ENCODE measurements around the gene NR3C2. TPM values are rescaled to one million over a fixed set of nuclear protein-coding genes. Genes with fewer than 3 reads are reported as not detected.
"Not testable (repeated sequence)": the region's sequence is repeated elsewhere in the genome, so short reads cannot be mapped to it uniquely, and the experiment has no call there.

The NR3C2 gene
- total RNA-seq, 2 experiments from 2014 or later, result 3.1 to 3.3 TPM

DNA sequence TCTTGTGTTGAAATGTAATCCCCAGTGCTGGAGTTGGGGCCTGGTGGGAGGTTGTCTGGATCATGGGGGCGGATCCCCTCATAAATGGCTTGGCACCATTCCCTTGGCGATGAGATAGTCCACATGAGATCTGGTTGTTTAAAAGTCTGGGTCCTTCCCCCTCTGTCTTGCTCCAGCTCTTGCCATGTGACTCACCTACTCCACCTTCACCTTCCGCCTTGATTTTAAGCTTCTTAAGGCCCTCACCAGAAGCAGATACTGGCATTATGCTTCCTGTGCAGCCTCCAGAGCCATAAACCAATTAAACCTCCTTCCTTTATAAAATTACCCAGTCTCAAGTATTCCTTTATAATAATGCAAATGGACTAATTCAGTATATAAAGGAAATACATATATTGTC lies 111.5 kb downstream of the NR3C2 start:
- ChIA-PET POLR2A (no interaction called here), CTCF (no interaction called here)

- ChIA-PET POLR2A (no interaction called here), CTCF (no interaction called here)
These were observed 112.1 kb downstream of the NR3C2 start for GRCh38 chr4:148330161-148330560.

DNA sequence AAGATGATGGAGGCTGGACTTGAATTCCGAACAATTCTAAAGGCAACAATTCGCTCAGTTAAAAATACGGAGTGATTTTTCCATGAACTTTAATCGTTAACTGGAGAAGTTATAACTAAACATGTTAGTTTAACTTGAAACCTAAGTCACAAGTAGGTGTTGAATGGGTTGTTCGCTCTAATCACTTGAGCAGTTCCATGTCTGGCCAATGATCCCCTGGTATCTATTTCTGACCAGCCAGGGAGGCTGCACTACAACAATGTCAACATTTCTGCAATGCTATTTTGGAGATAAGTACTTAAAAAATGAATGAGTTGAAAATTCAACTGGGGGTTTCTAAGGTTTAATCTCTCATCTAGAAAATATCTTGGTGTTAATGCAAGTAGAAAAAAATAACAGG lies 112.5 kb downstream of the NR3C2 start:
- ChIA-PET POLR2A (no interaction called here), CTCF (no interaction called here)

DNA sequence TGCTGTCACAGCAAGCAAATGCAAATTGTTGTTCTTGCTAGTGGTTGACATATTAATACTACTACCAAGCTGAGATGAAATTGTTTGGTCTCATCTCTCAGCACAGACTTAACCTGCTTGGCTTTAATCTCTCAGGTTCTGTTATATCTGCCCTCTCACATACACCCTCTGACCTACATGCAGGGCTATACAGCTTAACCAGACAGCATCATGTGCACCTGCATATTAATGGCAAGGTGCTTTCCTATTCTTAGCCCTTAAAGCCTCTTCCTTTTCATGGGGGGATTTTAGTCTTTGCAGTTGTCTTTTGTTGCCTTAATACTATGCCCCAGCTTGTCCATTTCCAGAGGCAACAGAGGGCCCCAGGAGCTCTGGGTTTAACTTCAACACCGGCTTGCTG lies 114.5 kb downstream of the NR3C2 start:
- POLR2A ChIA-PET, result no interaction called here
- CTCF ChIA-PET, result interaction anchor here (1.0 kb wide), 1 partner anchor 74 kb away, joined by 4 read pairs; no protein-coding TSS in a partner anchor

DNA sequence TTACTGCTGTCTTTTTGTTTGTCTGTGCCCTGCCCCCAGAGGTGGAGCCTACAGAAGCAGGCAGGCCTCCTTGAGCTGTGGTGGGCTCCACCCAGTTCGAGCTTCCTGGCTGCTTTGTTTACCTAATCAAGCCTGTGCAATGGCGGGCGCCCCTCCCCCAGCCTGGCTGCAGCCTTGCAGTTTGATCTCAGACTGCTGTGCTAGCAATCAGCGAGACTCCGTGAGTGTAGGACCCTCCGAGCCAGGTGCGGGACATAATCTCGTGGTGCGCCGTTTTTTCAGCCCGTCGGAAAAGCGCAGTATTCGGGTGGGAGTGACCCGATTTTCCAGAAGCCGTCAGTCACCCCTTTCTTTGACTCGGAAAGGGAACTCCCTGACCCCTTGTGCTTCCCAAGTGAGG lies 118.9 kb downstream of the NR3C2 start:
- CTCF ChIA-PET, POLR2A ChIA-PET: not testable (repeated sequence)

DNA sequence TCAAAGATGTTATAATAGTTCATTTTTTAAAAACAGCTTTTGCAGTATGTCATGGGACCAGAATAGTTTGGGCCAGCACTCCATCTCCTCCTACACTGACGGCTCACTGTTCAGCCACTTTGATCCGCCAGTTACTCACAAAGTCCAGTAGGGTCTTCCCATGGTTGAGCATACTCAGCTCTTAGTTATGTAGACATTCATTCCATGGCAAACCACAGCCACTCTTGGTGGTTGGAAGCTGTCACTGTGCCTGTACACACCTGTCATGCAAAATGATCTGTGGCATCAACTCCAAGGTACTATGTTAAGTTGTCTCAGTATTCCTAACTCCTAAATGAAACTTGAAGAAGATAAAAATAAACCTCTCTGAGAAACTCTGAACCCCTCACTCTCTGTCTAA lies 127.2 kb downstream of the NR3C2 start:
- ChIA-PET POLR2A (no interaction called here), CTCF (no interaction called here)

- CTCF ChIA-PET, result no interaction called here
- POLR2A ChIA-PET, result no interaction called here
These were observed 129.2 kb downstream of the NR3C2 start for GRCh38 chr4:148312956-148313490.

- CTCF ChIA-PET, result no interaction called here
- POLR2A ChIA-PET, result no interaction called here
These were observed 130.7 kb downstream of the NR3C2 start for GRCh38 chr4:148311526-148311925.

DNA sequence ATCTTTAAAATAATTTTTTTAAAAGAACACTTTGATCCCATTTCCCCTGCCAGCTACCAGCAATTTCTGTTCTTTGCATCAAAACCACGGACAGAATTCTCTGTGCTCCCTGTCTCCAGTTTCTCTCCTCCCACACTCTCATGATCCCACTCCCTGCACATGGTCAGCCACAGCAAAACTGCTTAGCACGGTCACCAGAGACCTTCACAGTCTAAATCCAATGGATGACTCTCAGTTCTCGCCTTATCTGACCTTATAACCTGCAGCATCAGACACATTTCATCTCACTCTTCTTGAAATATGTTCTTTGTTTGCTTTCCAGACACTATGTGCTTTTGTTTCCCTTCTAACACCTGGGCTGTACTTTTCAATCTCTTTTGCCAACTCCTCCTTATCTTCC lies 131.5 kb downstream of the NR3C2 start:
- ChIA-PET POLR2A (no interaction called here), CTCF (no interaction called here)

DNA sequence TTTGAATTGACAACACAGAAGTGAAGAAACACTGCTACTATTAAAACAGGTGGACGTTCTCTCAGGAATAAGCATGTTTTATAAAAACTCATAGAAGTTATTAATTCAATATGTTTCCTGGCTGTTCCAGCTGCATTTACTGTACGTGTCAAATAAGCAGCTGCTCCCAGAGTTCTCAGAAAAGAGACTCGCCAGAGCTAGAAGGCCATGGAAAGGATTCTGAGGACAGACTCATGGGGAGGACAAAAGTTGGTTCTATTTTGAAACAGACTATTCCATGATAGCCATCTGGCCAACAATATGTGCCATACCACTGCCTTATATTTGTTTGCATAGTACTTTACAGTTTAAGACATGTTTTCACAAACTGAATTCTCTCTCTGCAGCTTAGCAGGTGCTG lies 136.5 kb downstream of the NR3C2 start:
- ChIA-PET CTCF (interaction anchor here (0.7 kb wide), 1 partner anchor 442 kb away, joined by 3 read pairs; no protein-coding TSS in a partner anchor), POLR2A (no interaction called here)

- ChIA-PET CTCF (no interaction called here), POLR2A (no interaction called here)
These were observed 139.8 kb downstream of the NR3C2 start for GRCh38 chr4:148302416-148302815.

- ChIA-PET POLR2A (no interaction called here), CTCF (no interaction called here)
These were observed 141.3 kb downstream of the NR3C2 start for GRCh38 chr4:148300877-148301276.

DNA sequence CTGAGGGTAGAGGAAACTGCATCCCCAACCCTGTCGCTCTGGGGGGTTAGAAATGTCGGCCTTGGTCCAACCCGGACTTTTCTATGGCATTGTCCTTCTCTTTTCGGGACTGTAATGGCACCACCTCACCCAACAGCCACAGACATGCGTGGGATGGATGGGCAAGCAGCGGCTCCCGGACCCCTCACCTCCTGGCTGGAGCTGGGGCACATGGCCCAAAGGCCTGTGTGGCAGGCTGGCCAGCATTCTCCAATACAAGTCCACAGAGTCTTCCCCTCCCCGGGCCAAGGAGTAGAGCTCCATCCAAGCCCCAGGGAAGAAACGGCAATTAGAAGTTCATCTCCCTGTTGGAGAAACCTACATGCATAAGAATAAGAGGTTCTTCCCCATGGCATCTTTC lies 142.9 kb downstream of the NR3C2 start:
- ChIA-PET CTCF (no interaction called here), POLR2A (interaction anchor here (0.6 kb wide), 1 partner anchor 612 kb away, joined by 3 read pairs; no protein-coding TSS in a partner anchor)

DNA sequence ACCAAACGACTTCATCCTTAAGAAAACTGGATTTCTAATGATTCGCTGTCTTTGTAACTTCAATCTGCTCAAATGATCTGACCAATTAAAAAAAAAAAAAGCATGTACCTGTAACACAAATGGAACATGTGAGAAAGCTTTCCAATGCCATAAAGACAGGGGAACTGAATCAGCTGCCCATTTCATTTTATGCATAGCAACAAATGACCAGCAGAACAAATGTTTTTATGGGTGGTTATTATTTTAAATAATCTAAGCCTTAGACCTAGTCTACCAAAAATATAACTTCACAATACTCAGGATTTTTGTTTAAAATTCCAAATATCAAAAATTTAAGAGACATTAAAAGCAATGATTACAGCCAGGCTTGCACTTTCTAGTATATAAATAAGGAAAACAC lies 145.7 kb downstream of the NR3C2 start:
- ChIA-PET POLR2A (no interaction called here), CTCF (no interaction called here)

DNA sequence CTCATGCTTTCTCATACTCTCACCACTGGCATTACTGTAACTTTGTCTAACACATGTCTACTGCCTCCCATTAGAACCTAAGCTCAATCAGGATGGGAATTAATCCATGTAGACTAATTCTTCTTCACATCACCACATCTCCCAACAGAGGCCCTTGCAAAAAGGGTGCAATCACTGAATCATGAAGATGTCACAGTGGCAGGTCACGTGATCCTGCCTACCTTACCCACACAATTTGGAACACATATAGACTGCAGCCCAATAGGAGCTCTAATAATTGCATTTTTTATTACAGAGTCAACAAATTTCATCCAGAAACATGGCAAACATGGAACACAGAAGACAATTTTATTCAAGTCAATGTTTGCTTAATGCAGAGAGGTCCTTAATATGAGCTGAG lies 146.6 kb downstream of the NR3C2 start:
- ChIA-PET CTCF (interaction anchor here (0.6 to 1.2 kb wide), 2 partner anchors 11 to 25 kb away, joined by 3 read pairs; no protein-coding TSS in a partner anchor), POLR2A (no interaction called here)

GRCh38 chr4:148293571-148293970 lies 148.6 kb downstream of the NR3C2 start:
- ChIA-PET POLR2A (no interaction called here), CTCF (interaction anchor here (1.2 kb wide), 1 partner anchor 14 kb away, joined by 4 read pairs; no protein-coding TSS in a partner anchor)

DNA sequence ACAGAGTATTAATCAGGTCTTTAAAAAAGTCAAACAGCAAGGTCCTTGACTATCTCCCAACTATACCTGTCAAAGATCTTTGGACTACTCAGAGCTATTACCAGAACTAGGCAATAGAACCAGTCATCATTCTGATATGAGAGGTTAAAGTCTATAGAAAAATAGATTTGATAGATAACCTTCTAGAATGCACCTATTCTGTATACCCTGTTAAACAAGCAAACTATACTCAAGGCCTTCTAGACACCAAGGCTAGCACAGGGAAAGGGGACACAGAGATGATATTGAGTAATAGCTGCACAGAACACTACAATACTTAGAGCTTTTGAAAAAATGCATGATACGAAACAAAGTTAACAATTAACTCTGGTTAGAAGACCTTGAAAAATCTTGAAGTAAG lies 149.5 kb downstream of the NR3C2 start:
- ChIA-PET POLR2A (no interaction called here), CTCF (no interaction called here)

DNA sequence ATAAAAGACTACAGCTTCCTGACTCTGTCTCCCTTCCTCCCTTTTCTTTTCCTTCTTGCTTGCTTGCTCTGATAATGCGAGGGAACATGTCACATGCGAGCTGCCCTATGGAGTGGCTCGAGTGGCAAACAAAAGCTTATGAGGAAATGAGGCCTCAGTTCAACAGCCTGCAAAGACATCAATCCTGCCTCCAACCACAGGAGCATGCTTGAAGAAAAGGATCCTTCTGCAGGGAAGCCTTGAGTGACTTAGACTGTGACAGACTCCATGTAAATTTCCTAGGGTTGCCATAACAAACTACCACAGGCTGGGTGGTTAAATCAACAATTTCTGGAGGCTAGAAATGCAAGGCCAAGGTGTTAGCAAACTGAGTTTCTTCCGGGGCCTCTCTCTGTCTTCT lies 152.5 kb downstream of the NR3C2 start:
- CTCF ChIA-PET, result no interaction called here
- POLR2A ChIA-PET, result no interaction called here

DNA sequence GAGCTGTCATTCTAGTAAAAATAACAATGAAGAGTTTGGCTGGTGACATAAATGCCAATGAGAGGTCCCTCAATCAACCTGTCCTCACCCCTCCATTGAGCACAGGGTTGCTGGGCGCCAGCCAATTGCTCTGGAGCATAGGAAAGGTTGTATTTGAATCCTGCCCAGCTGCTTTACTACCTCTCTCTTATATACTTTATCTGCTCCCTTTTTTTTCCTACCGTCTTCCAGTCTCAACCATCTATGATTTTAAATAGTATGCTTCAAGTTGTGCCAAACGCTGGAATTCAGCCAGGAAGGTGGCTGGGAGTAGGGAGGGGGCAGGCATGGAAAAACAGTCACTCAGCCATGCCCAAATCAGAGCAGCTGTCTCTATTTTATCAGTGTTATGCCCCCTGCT lies 153.8 kb downstream of the NR3C2 start:
- CTCF ChIA-PET, result no interaction called here
- POLR2A ChIA-PET, result no interaction called here

- POLR2A ChIA-PET, result no interaction called here
- CTCF ChIA-PET, result no interaction called here
These were observed 155.1 kb downstream of the NR3C2 start for GRCh38 chr4:148287111-148287510.

DNA sequence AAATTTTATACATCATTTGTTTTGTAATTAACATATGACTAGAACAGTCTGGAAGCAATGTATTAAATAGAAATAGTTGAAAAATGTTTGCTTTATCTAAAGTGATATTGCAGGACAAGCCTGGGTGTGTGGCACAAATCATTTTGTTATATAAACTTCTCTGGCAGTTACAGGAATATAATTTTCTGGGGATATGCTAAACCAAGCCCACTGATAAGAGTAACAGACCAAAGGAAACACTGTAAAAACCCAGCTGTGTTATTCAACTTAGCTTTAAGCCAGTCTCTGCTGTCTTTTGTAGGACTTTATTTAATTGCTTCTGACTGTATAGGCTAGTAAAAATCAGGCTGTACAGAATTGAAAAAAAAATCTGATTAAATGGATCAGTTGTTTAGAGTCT lies 156.2 kb downstream of the NR3C2 start:
- CTCF ChIA-PET, result no interaction called here
- POLR2A ChIA-PET, result no interaction called here

DNA sequence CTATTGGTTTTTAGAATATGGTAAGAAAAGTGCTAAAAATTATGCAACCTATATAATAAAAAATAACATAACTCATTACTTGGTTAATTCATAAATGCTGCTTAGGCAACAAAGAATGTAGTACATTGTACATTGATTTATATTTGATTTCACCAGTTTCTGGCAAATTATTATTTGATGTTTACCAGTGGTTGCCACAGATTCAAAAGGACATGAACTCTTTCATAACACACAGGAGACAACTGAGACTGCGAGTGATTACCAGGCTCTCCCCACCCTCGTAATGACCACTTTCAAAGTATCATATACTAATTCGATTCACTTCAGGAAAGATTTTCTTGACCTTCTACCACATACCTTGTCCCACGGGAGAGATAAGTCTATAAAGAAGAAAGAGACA lies 158.5 kb downstream of the NR3C2 start:
- ChIA-PET CTCF (no interaction called here), POLR2A (no interaction called here)

GRCh38 chr4:148278310-148278709 lies 163.9 kb downstream of the NR3C2 start:
- ChIA-PET CTCF (no interaction called here), POLR2A (no interaction called here)
